H1 (cell line): Measurements from ENCODE around the gene TARDBP. TPM values are rescaled to one million over a fixed set of nuclear protein-coding genes. Genes with fewer than 3 reads are reported as not detected.

ENCODE experiments used
- CBX8 ChIP-seq: fragments of 300-800, 300-1000 bp; sonication (generic); IDR thresholded peaks from 2 replicates; pipeline ENCODE4 v1.7.1; 2016; ENCODE audit warnings: low read depth, low read length, borderline replicate concordance
- HDAC6 ChIP-seq: IDR thresholded peaks from one replicate; pipeline ENCODE4 v1.7.1; 2012; ENCODE audit warnings: low read depth, mild to moderate bottlenecking, inconsistent platforms, low read length, moderate library complexity
- KDM1A ChIP-seq: fragments of 200-600, 300-600 bp; sonication (generic); IDR thresholded peaks from 2 replicates; pipeline ENCODE4 v1.7.1; 2016; ENCODE audit warnings: mild to moderate bottlenecking, low read length, borderline replicate concordance
- RNF2 ChIP-seq: fragments of 200-900, 300-1000 bp; sonication (generic); IDR thresholded peaks from 2 replicates; pipeline ENCODE4 v1.7.1; 2016; ENCODE audit warnings: borderline replicate concordance, low read depth, mild to moderate bottlenecking, antibody characterized with exemption, low read length; ENCODE audit not compliant: poor library complexity, severe bottlenecking; ENCODE audit errors: missing control alignments
- TEAD4 ChIP-seq: IDR thresholded peaks from 2 replicates; pipeline ENCODE4 v1.6.1; 2012; ENCODE audit warnings: low read depth, low read length, inconsistent platforms, mixed read lengths
- YY1 ChIP-seq: IDR thresholded peaks from 2 replicates; pipeline ENCODE4 v1.6.1; 2011; ENCODE audit warnings: low read depth, mild to moderate bottlenecking, low read length
- polyA plus RNA-seq, 7 experiments: library from polyadenylated mRNA; depleted of rRNA in 3 of 7; stranded (reverse) in 5 of 7; unstranded in 2 of 7; fragments of >200 nt in 5 of 7; fragments of 200-250 nt in 2 of 7; gene quantifications; 1 replicate in 5 of 7; 2 replicates in 1 of 7; 4 replicates in 1 of 7; pipeline versions ENCODE4 v1.2.1 to v1.2.3, GENCODE V29; 2011 to 2013; ENCODE audit warnings: missing spikeins in 2 of 7, mixed read lengths in 2 of 7
- total RNA-seq: library from RNA; stranded (reverse); fragmentation: NEBNext Ultra II Directional; extraction: Animal tissue kit (Norgen Biotek cat#: 25700); gene quantifications from 2 replicates; pipeline ENCODE4 v1.2.1, GENCODE V29; 2021
- TF ChIP-seq, protein P1 (sequence below): fragments of 300-600 bp; sonication (generic); IDR thresholded peaks from 2 replicates; pipeline ENCODE4 v1.7.1; 2012; ENCODE audit warnings: low read length, moderate library complexity, mild to moderate bottlenecking, inconsistent platforms; ENCODE audit not compliant: insufficient replicate concordance

Gene TARDBP
- total and polyA plus RNA-seq, 2 of the 8 experiments (the other 6 are each of a cell fraction or from before 2014, with no cell fraction given): 144 to 240 TPM

DNA sequence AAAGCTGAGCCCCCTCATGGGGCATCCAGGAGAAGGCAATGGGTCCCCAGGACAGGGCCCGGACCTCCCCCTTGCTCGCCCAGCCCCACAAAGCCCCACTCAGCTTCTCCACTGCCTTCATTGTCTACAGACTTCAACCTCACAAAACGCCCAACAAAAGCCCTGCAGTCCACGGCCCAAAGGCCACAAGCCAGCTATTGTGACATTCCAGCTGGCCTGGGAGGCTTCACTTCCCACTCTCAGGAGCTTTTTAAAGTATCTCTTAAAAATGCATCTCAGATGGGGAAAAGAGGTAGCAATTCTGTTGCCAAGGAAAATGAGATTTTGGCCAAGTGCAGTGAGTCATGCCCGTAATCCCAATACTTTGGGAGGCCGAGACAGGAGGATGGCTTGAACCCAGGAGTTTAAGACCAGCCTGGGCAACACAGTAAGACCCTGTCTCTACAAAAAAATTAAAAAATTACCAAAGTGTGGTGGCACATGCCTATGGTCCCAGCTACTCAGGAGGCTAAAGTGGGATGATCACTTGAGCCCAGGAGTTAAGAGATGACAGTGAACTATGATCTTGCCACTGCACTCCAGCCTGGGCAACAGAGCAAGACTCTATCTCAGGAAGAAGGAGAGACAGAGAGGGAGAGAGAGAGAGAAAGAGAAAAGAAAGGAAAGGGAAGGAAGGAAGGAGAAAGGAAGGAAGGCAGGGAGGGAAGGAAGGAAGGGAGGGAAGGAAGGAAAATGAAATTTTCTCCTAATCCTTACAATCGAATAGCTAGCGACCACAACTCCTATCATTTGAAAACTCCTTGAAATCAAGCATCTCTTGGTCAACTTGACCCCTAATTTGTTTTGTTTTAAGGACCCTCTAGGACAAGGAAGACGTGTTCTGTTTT lies 31.4 kb upstream of the TARDBP start (continued):
- TF ChIP-seq, protein P1, sequence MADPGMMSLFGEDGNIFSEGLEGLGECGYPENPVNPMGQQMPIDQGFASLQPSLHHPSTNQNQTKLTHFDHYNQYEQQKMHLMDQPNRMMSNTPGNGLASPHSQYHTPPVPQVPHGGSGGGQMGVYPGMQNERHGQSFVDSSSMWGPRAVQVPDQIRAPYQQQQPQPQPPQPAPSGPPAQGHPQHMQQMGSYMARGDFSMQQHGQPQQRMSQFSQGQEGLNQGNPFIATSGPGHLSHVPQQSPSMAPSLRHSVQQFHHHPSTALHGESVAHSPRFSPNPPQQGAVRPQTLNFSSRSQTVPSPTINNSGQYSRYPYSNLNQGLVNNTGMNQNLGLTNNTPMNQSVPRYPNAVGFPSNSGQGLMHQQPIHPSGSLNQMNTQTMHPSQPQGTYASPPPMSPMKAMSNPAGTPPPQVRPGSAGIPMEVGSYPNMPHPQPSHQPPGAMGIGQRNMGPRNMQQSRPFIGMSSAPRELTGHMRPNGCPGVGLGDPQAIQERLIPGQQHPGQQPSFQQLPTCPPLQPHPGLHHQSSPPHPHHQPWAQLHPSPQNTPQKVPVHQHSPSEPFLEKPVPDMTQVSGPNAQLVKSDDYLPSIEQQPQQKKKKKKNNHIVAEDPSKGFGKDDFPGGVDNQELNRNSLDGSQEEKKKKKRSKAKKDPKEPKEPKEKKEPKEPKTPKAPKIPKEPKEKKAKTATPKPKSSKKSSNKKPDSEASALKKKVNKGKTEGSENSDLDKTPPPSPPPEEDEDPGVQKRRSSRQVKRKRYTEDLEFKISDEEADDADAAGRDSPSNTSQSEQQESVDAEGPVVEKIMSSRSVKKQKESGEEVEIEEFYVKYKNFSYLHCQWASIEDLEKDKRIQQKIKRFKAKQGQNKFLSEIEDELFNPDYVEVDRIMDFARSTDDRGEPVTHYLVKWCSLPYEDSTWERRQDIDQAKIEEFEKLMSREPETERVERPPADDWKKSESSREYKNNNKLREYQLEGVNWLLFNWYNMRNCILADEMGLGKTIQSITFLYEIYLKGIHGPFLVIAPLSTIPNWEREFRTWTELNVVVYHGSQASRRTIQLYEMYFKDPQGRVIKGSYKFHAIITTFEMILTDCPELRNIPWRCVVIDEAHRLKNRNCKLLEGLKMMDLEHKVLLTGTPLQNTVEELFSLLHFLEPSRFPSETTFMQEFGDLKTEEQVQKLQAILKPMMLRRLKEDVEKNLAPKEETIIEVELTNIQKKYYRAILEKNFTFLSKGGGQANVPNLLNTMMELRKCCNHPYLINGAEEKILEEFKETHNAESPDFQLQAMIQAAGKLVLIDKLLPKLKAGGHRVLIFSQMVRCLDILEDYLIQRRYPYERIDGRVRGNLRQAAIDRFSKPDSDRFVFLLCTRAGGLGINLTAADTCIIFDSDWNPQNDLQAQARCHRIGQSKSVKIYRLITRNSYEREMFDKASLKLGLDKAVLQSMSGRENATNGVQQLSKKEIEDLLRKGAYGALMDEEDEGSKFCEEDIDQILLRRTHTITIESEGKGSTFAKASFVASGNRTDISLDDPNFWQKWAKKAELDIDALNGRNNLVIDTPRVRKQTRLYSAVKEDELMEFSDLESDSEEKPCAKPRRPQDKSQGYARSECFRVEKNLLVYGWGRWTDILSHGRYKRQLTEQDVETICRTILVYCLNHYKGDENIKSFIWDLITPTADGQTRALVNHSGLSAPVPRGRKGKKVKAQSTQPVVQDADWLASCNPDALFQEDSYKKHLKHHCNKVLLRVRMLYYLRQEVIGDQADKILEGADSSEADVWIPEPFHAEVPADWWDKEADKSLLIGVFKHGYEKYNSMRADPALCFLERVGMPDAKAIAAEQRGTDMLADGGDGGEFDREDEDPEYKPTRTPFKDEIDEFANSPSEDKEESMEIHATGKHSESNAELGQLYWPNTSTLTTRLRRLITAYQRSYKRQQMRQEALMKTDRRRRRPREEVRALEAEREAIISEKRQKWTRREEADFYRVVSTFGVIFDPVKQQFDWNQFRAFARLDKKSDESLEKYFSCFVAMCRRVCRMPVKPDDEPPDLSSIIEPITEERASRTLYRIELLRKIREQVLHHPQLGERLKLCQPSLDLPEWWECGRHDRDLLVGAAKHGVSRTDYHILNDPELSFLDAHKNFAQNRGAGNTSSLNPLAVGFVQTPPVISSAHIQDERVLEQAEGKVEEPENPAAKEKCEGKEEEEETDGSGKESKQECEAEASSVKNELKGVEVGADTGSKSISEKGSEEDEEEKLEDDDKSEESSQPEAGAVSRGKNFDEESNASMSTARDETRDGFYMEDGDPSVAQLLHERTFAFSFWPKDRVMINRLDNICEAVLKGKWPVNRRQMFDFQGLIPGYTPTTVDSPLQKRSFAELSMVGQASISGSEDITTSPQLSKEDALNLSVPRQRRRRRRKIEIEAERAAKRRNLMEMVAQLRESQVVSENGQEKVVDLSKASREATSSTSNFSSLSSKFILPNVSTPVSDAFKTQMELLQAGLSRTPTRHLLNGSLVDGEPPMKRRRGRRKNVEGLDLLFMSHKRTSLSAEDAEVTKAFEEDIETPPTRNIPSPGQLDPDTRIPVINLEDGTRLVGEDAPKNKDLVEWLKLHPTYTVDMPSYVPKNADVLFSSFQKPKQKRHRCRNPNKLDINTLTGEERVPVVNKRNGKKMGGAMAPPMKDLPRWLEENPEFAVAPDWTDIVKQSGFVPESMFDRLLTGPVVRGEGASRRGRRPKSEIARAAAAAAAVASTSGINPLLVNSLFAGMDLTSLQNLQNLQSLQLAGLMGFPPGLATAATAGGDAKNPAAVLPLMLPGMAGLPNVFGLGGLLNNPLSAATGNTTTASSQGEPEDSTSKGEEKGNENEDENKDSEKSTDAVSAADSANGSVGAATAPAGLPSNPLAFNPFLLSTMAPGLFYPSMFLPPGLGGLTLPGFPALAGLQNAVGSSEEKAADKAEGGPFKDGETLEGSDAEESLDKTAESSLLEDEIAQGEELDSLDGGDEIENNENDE: no peak
- TF ChIP-seq TEAD4: peak; percentile 50; the same call in 1 of the 2 replicates
- TF ChIP-seq HDAC6: no peak
- no peak for TF ChIP-seq RNF2
- peak; percentile 72 for TF ChIP-seq KDM1A
- no peak for TF ChIP-seq YY1
- TF ChIP-seq CBX8: no peak
